ENCODE data around the gene FANCF.
"Not testable (repeated sequence)": the region's sequence is repeated elsewhere in the genome, so short reads cannot be mapped to it uniquely, and the experiment has no call there.

FANCF gene

GRCh38 chr11:22668005-22668796 is 42.6 kb upstream of the FANCF start:
- ChIA-PET CTCF (no interaction called here), POLR2A (no interaction called here)
- TF ChIP-seq PKNOX1 (IDR thresholded peaks at IDR 0.05) (no peak), CTBP1 (IDR thresholded peaks at IDR 0.05; ENCODE audit: borderline replicate concordance) (no peak), FOXK2 (IDR thresholded peaks at IDR 0.05) (no peak), ARNT (IDR thresholded peaks at IDR 0.05) (no peak), SUZ12 (IDR thresholded peaks at IDR 0.05) (no peak), HDGF (IDR thresholded peaks at IDR 0.05; ENCODE audit: borderline replicate concordance) (no peak), ZNF384 (IDR thresholded peaks at IDR 0.05) (no peak), NFRKB (IDR thresholded peaks at IDR 0.05) (no peak), FOXM1 (IDR thresholded peaks at IDR 0.05; ENCODE audit: borderline replicate concordance) (no peak), TARDBP (IDR thresholded peaks at IDR 0.05) (no peak), BHLHE40 (IDR thresholded peaks at IDR 0.05; ENCODE audit: borderline replicate concordance) (no peak), L3MBTL2 (conservative IDR thresholded peaks at IDR 0.05) (no peak), FOXA1 (IDR thresholded peaks at IDR 0.05) (no peak), LEF1 (IDR thresholded peaks at IDR 0.05; ENCODE audit: borderline replicate concordance) (no peak)
- DNase-seq (ENCODE audit: extremely low spot score), result no peak

GRCh38 chr11:22666688-22667439 is 41.2 kb upstream of the FANCF start:
- ChIA-PET CTCF (no interaction called here), POLR2A (interaction anchor here (0.6 kb wide), 1 partner anchor 10 kb away, joined by 3 read pairs; no protein-coding TSS in a partner anchor)
- TF ChIP-seq TARDBP (IDR thresholded peaks at IDR 0.05), result no peak
- DNase-seq (ENCODE audit: extremely low spot score), result no peak

GRCh38 chr11:22666325-22666687 is 40.7 kb upstream of the FANCF start, which contains the start of gene GAS2:
Gene GAS2 (plus strand): TSS chr11:22666611. CDS start chr11:22674870, 8,259 bp downstream.
- ChIA-PET POLR2A (interaction anchor here (0.6 kb wide), 1 partner anchor 9 kb away, joined by 3 read pairs; no protein-coding TSS in a partner anchor), CTCF (interaction anchor here (0.6 kb wide), 2 partner anchors 57 to 253 kb away, joined by 3 read pairs; no protein-coding TSS in a partner anchor)
- TF ChIP-seq FOXA1 (IDR thresholded peaks at IDR 0.05) (no peak), TARDBP (IDR thresholded peaks at IDR 0.05) (no peak), ARNT (IDR thresholded peaks at IDR 0.05) (no peak), FOXK2 (IDR thresholded peaks at IDR 0.05) (no peak), LEF1 (IDR thresholded peaks at IDR 0.05; ENCODE audit: borderline replicate concordance) (no peak), SUZ12 (IDR thresholded peaks at IDR 0.05) (no peak), PKNOX1 (IDR thresholded peaks at IDR 0.05) (no peak), ZNF384 (IDR thresholded peaks at IDR 0.05) (no peak), HDGF (IDR thresholded peaks at IDR 0.05; ENCODE audit: borderline replicate concordance) (no peak), NFRKB (IDR thresholded peaks at IDR 0.05) (no peak)
- DNase-seq (ENCODE audit: extremely low spot score), result no peak

GRCh38 chr11:22659783-22660182 is 34.2 kb upstream of the FANCF start:
- ChIA-PET CTCF (no interaction called here), POLR2A (no interaction called here)
- DNase-seq (ENCODE audit: extremely low spot score), result no peak

GRCh38 chr11:22657101-22657694 is 31.6 kb upstream of the FANCF start:
- TF ChIP-seq FOXM1 (IDR thresholded peaks at IDR 0.05; ENCODE audit: borderline replicate concordance) (no peak), FOXA1 (IDR thresholded peaks at IDR 0.05) (no peak), PKNOX1 (IDR thresholded peaks at IDR 0.05) (no peak), ARNT (IDR thresholded peaks at IDR 0.05) (no peak), HDGF (IDR thresholded peaks at IDR 0.05; ENCODE audit: borderline replicate concordance) (no peak)
- ChIA-PET CTCF (no interaction called here), POLR2A (interaction anchor here (1.3 kb wide), 1 partner anchor 9 kb away, joined by 3 read pairs; the partner anchor contains the start of gene GAS2)
- DNase-seq (ENCODE audit: extremely low spot score), result no peak

More at GRCh38 chr11:22659783-22660182, 34.2 kb upstream of the FANCF start:
- no peak for TF ChIP-seq NFRKB (IDR thresholded peaks at IDR 0.05)
- no peak for TF ChIP-seq FOXA1 (IDR thresholded peaks at IDR 0.05)
- no peak for TF ChIP-seq PKNOX1 (IDR thresholded peaks at IDR 0.05)
- no peak for TF ChIP-seq TARDBP (IDR thresholded peaks at IDR 0.05)
- no peak for TF ChIP-seq FOXM1 (IDR thresholded peaks at IDR 0.05; ENCODE audit: borderline replicate concordance)
- no peak for TF ChIP-seq FOXK2 (IDR thresholded peaks at IDR 0.05)
- no peak for TF ChIP-seq ZNF384 (IDR thresholded peaks at IDR 0.05)

GRCh38 chr11:22656130-22656529 is 30.5 kb upstream of the FANCF start:
- ChIA-PET POLR2A (no interaction called here), CTCF (no interaction called here)
- TF ChIP-seq ELF4 (IDR thresholded peaks at IDR 0.05), result no peak
- TF ChIP-seq CTBP1 (IDR thresholded peaks at IDR 0.05; ENCODE audit: borderline replicate concordance), result no peak
- TF ChIP-seq FOXK2 (IDR thresholded peaks at IDR 0.05), result no peak
- no peak for TF ChIP-seq FOXM1 (IDR thresholded peaks at IDR 0.05; ENCODE audit: borderline replicate concordance)
- no peak for TF ChIP-seq TARDBP (IDR thresholded peaks at IDR 0.05)
- no peak for TF ChIP-seq PKNOX1 (IDR thresholded peaks at IDR 0.05)
- no peak for TF ChIP-seq NFRKB (IDR thresholded peaks at IDR 0.05)
- TF ChIP-seq HDGF (IDR thresholded peaks at IDR 0.05; ENCODE audit: borderline replicate concordance), result no peak
- TF ChIP-seq FOXA1 (IDR thresholded peaks at IDR 0.05), result no peak
- no peak for TF ChIP-seq SP1 (IDR thresholded peaks at IDR 0.05)
- DNase-seq (ENCODE audit: extremely low spot score), result no peak

- DNase-seq (ENCODE audit: extremely low spot score); POLR2A ChIA-PET; CTCF ChIA-PET: not testable (repeated sequence)
Measured at GRCh38 chr11:22652346-22652745, 26.7 kb upstream of the FANCF start.

Data from HEK293T (cell line).